HS-27A (cell line): ENCODE results near the gene MPST.

Source experiments
- DNase-seq: peaks from one replicate; pipeline ENCODE4 v3.0.0-alpha.2; 2012; ENCODE audit warnings: low read depth, missing footprints

MPST gene

GRCh38 chr22:37079158-37079557 lies 59.6 kb downstream of the MPST start:
- DNase-seq, result no peak
